Activated T-cell treated with anti-CD3 and anti-CD28 coated beads, Interleukin-2, amount 50 U/mL, for 4 hours (primary cell): Measurements from ENCODE around the gene MSX1. TPM values are rescaled to one million over a fixed set of nuclear protein-coding genes. Genes with fewer than 3 reads are reported as not detected.

Experiments
- total RNA-seq, 3 donors: library from RNA; stranded (reverse); gene quantifications; one replicate each; pipeline ENCODE4 v1.2.1, GENCODE V29; 2021

Gene MSX1
- total RNA-seq, 3 donors from 2014 or later, result 0.14 TPM; not detected in 2

Other genes with a start within 250 kb of the MSX1 start
- gene CYTL1, start 159.8 kb downstream of the MSX1 start, total RNA-seq, result not detected
- gene STK32B, start 191.8 kb downstream of the MSX1 start, total RNA-seq, result not detected